IMR-90 (cell line): ENCODE measurements around the gene SOCS3. TPM values are rescaled to one million over a fixed set of nuclear protein-coding genes. Genes with fewer than 3 reads are reported as not detected.

Source experiments
- ATAC-seq: fragments of 200-7000 bp; cut with Tn5 transposase; 2 replicates; pipeline ENCODE4 v1.9.1; 2020; ENCODE audit warnings: low read depth, mild to moderate bottlenecking, moderate library complexity
- BruUV-seq: library from RNA; stranded (reverse); fragments of 400-500 nt; replicated peaks from 2 replicates; lab custom pipeline; 2021; lab: Mats Ljungman, UMichigan
- CTCF ChIA-PET: fragments of 300-600 bp; formaldehyde crosslinking; extraction: SDS; loops from one replicate; lab custom pipeline; 2021; ENCODE audit warnings: antibody characterized with exemption; lab: Yijun Ruan, JAX
- POLR2A ChIA-PET: fragments of 300-600 bp; sonication (Branson Sonifier 250); formaldehyde crosslinking; loops from one replicate; lab custom pipeline; 2022; ENCODE audit warnings: antibody characterized with exemption; ENCODE audit not compliant: unreplicated experiment; lab: Charles Lee
- DNase-seq: peaks from one replicate; pipeline ENCODE4 v3.0.0; 2013
- H2AFZ ChIP-seq: replicated peaks from 2 replicates; pipeline ENCODE3; 2013; ENCODE audit warnings: low read length, mild to moderate bottlenecking; ENCODE audit not compliant: poor library complexity
- H2AK5ac ChIP-seq: 2 replicates; pipeline ENCODE4 v1.6.1; 2013; ENCODE audit warnings: low read depth, low read length, inconsistent platforms
- H2AK9ac ChIP-seq: replicated peaks from 2 replicates; pipeline ENCODE3; 2013; ENCODE audit warnings: mild to moderate bottlenecking, low read depth, low read length, moderate library complexity; ENCODE audit not compliant: poor library complexity
- H2BK120ac ChIP-seq: 2 replicates; pipeline ENCODE4 v1.6.1; 2013; ENCODE audit warnings: low read depth, low read length, inconsistent platforms
- H2BK15ac ChIP-seq: 3 replicates; pipeline ENCODE4 v1.6.1; 2013; ENCODE audit warnings: low read depth, low read length, inconsistent platforms
- H2BK20ac ChIP-seq: 2 replicates; pipeline ENCODE4 v1.6.1; 2013; ENCODE audit warnings: low read depth, mild to moderate bottlenecking, inconsistent platforms, low read length, moderate library complexity
- H2BK5ac ChIP-seq: 2 replicates; pipeline ENCODE4 v1.6.1; 2013; ENCODE audit warnings: mild to moderate bottlenecking, low read depth, low read length, inconsistent platforms; ENCODE audit not compliant: poor library complexity, severe bottlenecking
- H3K14ac ChIP-seq: replicated peaks from 2 replicates; pipeline ENCODE4 v1.6.1; 2013; ENCODE audit warnings: low read depth, low read length, inconsistent platforms
- H3K18ac ChIP-seq: 2 replicates; pipeline ENCODE4 v1.6.1; 2013; ENCODE audit warnings: low read depth, low read length, control low read depth
- H3K23ac ChIP-seq: 2 replicates; pipeline ENCODE4 v1.6.1; 2013; ENCODE audit warnings: low read depth, low read length, inconsistent platforms
- H3K27ac ChIP-seq: 2 replicates; pipeline ENCODE4 v1.5.1; 2013; ENCODE audit warnings: mild to moderate bottlenecking, control low read depth, low read length; ENCODE audit not compliant: insufficient read depth
- H3K27me3 ChIP-seq: 2 replicates; pipeline ENCODE4 v1.6.1; 2013; ENCODE audit warnings: low read length; ENCODE audit not compliant: control insufficient read depth, insufficient read depth
- H3K36me3 ChIP-seq: 2 replicates; pipeline ENCODE4 v1.6.1; 2013; ENCODE audit warnings: low read length, mixed read lengths; ENCODE audit not compliant: control insufficient read depth, insufficient read depth
- H3K4ac ChIP-seq: 2 replicates; pipeline ENCODE4 v1.6.1; 2013; ENCODE audit warnings: low read depth, low read length, inconsistent platforms
- H3K4me1 ChIP-seq: 2 replicates; pipeline ENCODE4 v1.6.1; 2013; ENCODE audit warnings: low read length, mixed read lengths; ENCODE audit not compliant: control insufficient read depth, insufficient read depth
- H3K4me2 ChIP-seq: 2 replicates; pipeline ENCODE4 v1.6.1; 2013; ENCODE audit warnings: low read depth, mild to moderate bottlenecking, control low read depth, low read length, moderate library complexity
- H3K4me3 ChIP-seq: 2 replicates; pipeline ENCODE4 v1.5.1; 2013; ENCODE audit warnings: low read depth, mild to moderate bottlenecking, control low read depth, low read length, moderate library complexity; ENCODE audit not compliant: insufficient read depth
- H3K56ac ChIP-seq: 2 replicates; pipeline ENCODE4 v1.6.1; 2013; ENCODE audit warnings: low read length, inconsistent platforms; ENCODE audit not compliant: insufficient read depth; ENCODE audit errors: extremely low read depth
- H3K79me1 ChIP-seq, 2 experiments: 2 replicates each; pipeline ENCODE4 v1.6.1; 2013; ENCODE audit warnings: low read length in 2 of 2, inconsistent platforms in 1 of 2, low read depth in 1 of 2
- H3K9ac ChIP-seq: 2 replicates; pipeline ENCODE4 v1.6.1; 2013; ENCODE audit warnings: low read depth, low read length, control low read depth
- H3K9me1 ChIP-seq: 2 replicates; pipeline ENCODE4 v1.6.1; 2013; ENCODE audit warnings: low read length, inconsistent platforms; ENCODE audit not compliant: insufficient read depth
- H3K9me3 ChIP-seq: 2 replicates; pipeline ENCODE4 v1.6.1; 2013; ENCODE audit warnings: low read length; ENCODE audit not compliant: control insufficient read depth, insufficient read depth
- H4K20me1 ChIP-seq: 2 replicates; pipeline ENCODE4 v1.6.1; 2013; ENCODE audit warnings: low read length, inconsistent platforms; ENCODE audit not compliant: insufficient read depth
- H4K5ac ChIP-seq: 2 replicates; pipeline ENCODE4 v1.6.1; 2013; ENCODE audit warnings: mild to moderate bottlenecking, low read depth, low read length, control low read depth
- H4K8ac ChIP-seq, 2 experiments: 2 replicates each; pipeline ENCODE4 v1.6.1; 2013; ENCODE audit warnings: low read depth in 2 of 2, low read length in 2 of 2, control low read depth in 1 of 2, inconsistent platforms in 1 of 2
- H4K91ac ChIP-seq: 2 replicates; pipeline ENCODE4 v1.6.1; 2013; ENCODE audit warnings: low read depth, low read length, inconsistent platforms; ENCODE audit not compliant: insufficient read depth
- CHD1 ChIP-seq: IDR thresholded peaks from 2 replicates; pipeline ENCODE4 v1.6.1; 2012; ENCODE audit warnings: low read depth, low read length, improper control_type of control experiment
- CTCF ChIP-seq: conservative IDR thresholded peaks from 2 replicates; pipeline ENCODE4 v1.5.1; 2012; ENCODE audit warnings: mild to moderate bottlenecking, low read depth, low read length, improper control_type of control experiment
- ELK1 ChIP-seq: fragments of 150-350 bp; IDR thresholded peaks from 2 replicates; pipeline ENCODE4 v1.6.1; 2016; ENCODE audit warnings: low read depth, mild to moderate bottlenecking, low read length, moderate library complexity, borderline replicate concordance
- FOS ChIP-seq: fragments of 150-350 bp; IDR thresholded peaks from 2 replicates; pipeline ENCODE4 v1.6.1; 2016; ENCODE audit warnings: low read depth, low read length
- MAFK ChIP-seq: IDR thresholded peaks from 2 replicates; pipeline ENCODE4 v1.6.1; 2012; ENCODE audit warnings: low read depth, low read length, improper control_type of control experiment
- POLR2A ChIP-seq: IDR thresholded peaks from 2 replicates; pipeline ENCODE4 v1.6.1; 2012; ENCODE audit warnings: mild to moderate bottlenecking, low read depth, low read length
- RFX5 ChIP-seq: IDR thresholded peaks from 2 replicates; pipeline ENCODE4 v1.8.0; 2012; ENCODE audit warnings: low read depth, mild to moderate bottlenecking, low read length, moderate library complexity
- SMC3 ChIP-seq: fragments of 150-350 bp; IDR thresholded peaks from 2 replicates; pipeline ENCODE4 v1.6.1; 2016; ENCODE audit warnings: low read depth, mild to moderate bottlenecking, antibody characterized with exemption, low read length, moderate library complexity
- USF2 ChIP-seq: fragments of 150-350 bp; IDR thresholded peaks from 2 replicates; pipeline ENCODE4 v1.6.1; 2017; ENCODE audit warnings: mild to moderate bottlenecking, antibody characterized with exemption, low read length, low read depth
- WGBS, 2 experiments: methylation state at CpG; one replicate each; pipeline versions ENCODE4 v1.1.5 to v1.1.7; 2013; ENCODE audit warnings: missing lambda C conversion rate in 2 of 2; ENCODE audit not compliant: insufficient read length in 1 of 2; ENCODE audit errors: extremely low coverage in 2 of 2; 5-methylcytosine and 5-hydroxymethylcytosine counted together
- dilution Hi-C: fragments of 300-500 bp; cut with HindIII; formaldehyde crosslinking; loops from one replicate; pipeline ENCODE4 v1.14.3; 2018; ENCODE audit warnings: low sequenced_read_pairs; ENCODE audit not compliant: unreplicated experiment
- in situ Hi-C: fragments of 300-500 bp; cut with MboI; formaldehyde crosslinking; loops from 3 replicates; pipeline ENCODE4 v1.14.3; 2019; ENCODE audit warnings: low sequenced_read_pairs, inconsistent platforms, mixed read lengths
- intact Hi-C: fragments of 100-400 bp; cut with micrococcal nuclease; formaldehyde crosslinking; loops from 2 replicates; pipeline ENCODE4 v1.10.0; 2022
- polyA plus RNA-seq, 3 experiments: library from polyadenylated mRNA; depleted of rRNA; stranded (reverse); fragments of >200 nt; gene quantifications; 2 replicates each; pipeline ENCODE4 v1.2.3, GENCODE V29; 2012; ENCODE audit warnings: low replicate concordance in 1 of 3
- total RNA-seq: library from RNA; depleted of rRNA; stranded (reverse); fragments of >200 nt; gene quantifications from 2 replicates; pipeline ENCODE4 v1.2.3, GENCODE V29; 2012

The SOCS3 gene
- total and polyA plus RNA-seq, 2 of the 4 experiments (the other 2 are of a cell fraction) = 19.2 to 19.9 TPM

- Histone ChIP-seq H3K9ac (peak overlapping the region; percentile 53), H3K9me1 (peaks cover 24% of the 10 kb centered on the region), H3K9me3 (no peaks in the 10 kb centered on the region), H3K36me3 (no peaks in the 10 kb centered on the region), H3K18ac (peak overlapping the region; percentile 77), H3K27ac (peak overlapping the region; percentile 99), H3K4me1 (peaks cover 27% of the 10 kb centered on the region), H3K4ac (peak overlapping the region; percentile 97), H2BK15ac (peak overlapping the region; percentile 99; the same call in 2 of the 3 replicates), H2BK5ac (peak overlapping the region; percentile 93), H4K20me1 (no peaks in the 10 kb centered on the region; the same call in 1 of the 2 replicates), H2AFZ (peak overlapping the region; percentile 85), H2BK20ac (peak overlapping the region; percentile 99), H3K4me2 (peak overlapping the region; percentile 65), H3K27me3 (no peaks in the 10 kb centered on the region), H3K56ac (peak overlapping the region; percentile 92), H3K4me3 (no peak overlapping the region; the same call in 1 of the 2 replicates), H2BK120ac (peak overlapping the region; percentile 94), H2AK5ac (peak overlapping the region; percentile 98), H4K91ac (peak overlapping the region; percentile 98), H4K5ac (peak overlapping the region; percentile 83), H3K23ac (peak overlapping the region; percentile 57), H3K79me1 (peaks cover 0 to 13% of the 10 kb centered on the region in 2 experiments; a peak in 1 of 4 replicates), H3K14ac (peak overlapping the region; percentile 96; the same call in 1 of the 2 replicates), H2AK9ac (peak overlapping the region; percentile 99), H4K8ac (peak overlapping the region; percentile 67 to 91)
- in situ Hi-C loops = no loop called here
- dilution Hi-C loops = no loop called here
- DNase-seq (peak; percentile 88), ATAC-seq (peak; percentile 67)
- no TSS peak for BruUV-seq
- WGBS, 2 experiments = 0% methylated on average over 1 of the region's 26 CpGs; no CpG with 5 or more reads in 1 of the 2 experiments
- ChIA-PET CTCF (interaction anchor here (0.6 kb wide), 1 partner anchor 40 kb away, joined by 4 read pairs; no protein-coding TSS in a partner anchor), POLR2A (interaction anchor here (0.5 to 0.8 kb wide), 3 partner anchors 9 to 574 kb away, joined by 3 read pairs; no protein-coding TSS in a partner anchor)
- no peak for TF ChIP-seq MAFK
- TF ChIP-seq USF2 = no peak
- peak; percentile 19; the same call in 1 of the 2 replicates for TF ChIP-seq POLR2A
- TF ChIP-seq ELK1 = no peak
- TF ChIP-seq RFX5 = no peak
- no peak for TF ChIP-seq CHD1
- TF ChIP-seq CTCF = no peak
- no peak for TF ChIP-seq SMC3
- 0 out of 2 replicates have a peak, but pooled peaks have one; percentile 5 for TF ChIP-seq FOS
- intact Hi-C loops = loop anchor here (1.0 to 2.0 kb wide), 2 partner anchors 9 to 14 kb away; no protein-coding TSS in a partner anchor
These were observed 17.3 kb downstream of the SOCS3 start for GRCh38 chr17:78342449-78343186.
